Endothelial cell of umbilical vein (primary cell): ENCODE data around the gene STAT1. TPM values are rescaled to one million over a fixed set of nuclear protein-coding genes. Genes with fewer than 3 reads are reported as not detected.
A peak's percentile ranks its signal among the peaks of the same experiment; 100 is the strongest.

Source experiments
- BruUV-seq: library from RNA; stranded (reverse); fragments of 400-500 nt; replicated peaks from 2 replicates; lab custom pipeline; 2021; lab: Mats Ljungman, UMichigan
- CTCF ChIA-PET: fragments of 300-600, 350-600 bp; sonication (Branson Sonifier 250); formaldehyde crosslinking; loops from one replicate; lab custom pipeline; 2021; ENCODE audit warnings: antibody characterized with exemption, inconsistent platforms; lab: Charles Lee
- POLR2A ChIA-PET: fragments of 300-600, 350-600 bp; sonication (Branson Sonifier 250); formaldehyde crosslinking; loops from one replicate; lab custom pipeline; 2021; ENCODE audit warnings: antibody characterized with exemption, inconsistent platforms; lab: Charles Lee
- DNase-seq: peaks from one replicate; pipeline ENCODE4 v3.0.0-alpha.2; 2011; ENCODE audit warnings: low read depth, low spot score
- FAIRE-seq: peaks from 2 replicates; lab custom pipeline; 2011; peaks lifted over from hg19 to GRCh38; lab: Jason Lieb, UNC
- H2AFZ ChIP-seq: 2 replicates; pipeline ENCODE4 v1.6.0; 2012; ENCODE audit warnings: low read depth, low read length, control low read depth, inconsistent platforms
- H3K27ac ChIP-seq: 2 replicates; pipeline ENCODE4 v1.5.1; 2011; ENCODE audit warnings: low read depth, mild to moderate bottlenecking, control low read depth, low read length, moderate library complexity; ENCODE audit not compliant: insufficient read depth
- H3K27me3 ChIP-seq, 2 experiments: 2 replicates each; pipeline versions ENCODE4 v1.6.0 to v1.6.1; 2011; ENCODE audit warnings: low read length in 2 of 2, mixed read lengths in 1 of 2; ENCODE audit not compliant: control insufficient read depth in 2 of 2, insufficient read depth in 2 of 2
- H3K36me3 ChIP-seq, 2 experiments: 2 replicates in 1 of 2; 3 replicates in 1 of 2; pipeline ENCODE4 v1.5.1; 2011; ENCODE audit warnings: low read length in 2 of 2, mild to moderate bottlenecking in 1 of 2, moderate library complexity in 1 of 2; ENCODE audit not compliant: control insufficient read depth in 2 of 2, insufficient read depth in 2 of 2; ENCODE audit errors: extremely low read depth in 1 of 2
- H3K4me1 ChIP-seq: 3 replicates; pipeline ENCODE4 v1.5.1; 2011; ENCODE audit warnings: mild to moderate bottlenecking, low read length; ENCODE audit not compliant: control insufficient read depth, insufficient read depth; ENCODE audit errors: extremely low read depth
- H3K4me2 ChIP-seq: 2 replicates; pipeline ENCODE4 v1.6.1; 2011; ENCODE audit warnings: low read length, control low read depth, mixed read lengths; ENCODE audit not compliant: insufficient read depth
- H3K4me3 ChIP-seq, 3 experiments: fragments of 200-600 bp in 1 of 3; sonication (generic), shearing (Covaris generic) in 1 of 3; replicated peaks in 1 of 3; 2 replicates each; pipeline ENCODE4 v1.5.1; 2011 to 2016; ENCODE audit warnings: control low read depth in 3 of 3, low read length in 3 of 3, mild to moderate bottlenecking in 2 of 3, inconsistent platforms in 1 of 3, low read depth in 1 of 3, moderate library complexity in 1 of 3; ENCODE audit not compliant: insufficient read depth in 1 of 3
- H3K79me2 ChIP-seq: 2 replicates; pipeline ENCODE4 v1.6.0; 2012; ENCODE audit warnings: low read length, inconsistent platforms; ENCODE audit not compliant: control insufficient read depth, insufficient read depth
- H3K9ac ChIP-seq: replicated peaks from 2 replicates; pipeline ENCODE3; 2011; ENCODE audit warnings: low read length, control low read depth; ENCODE audit not compliant: insufficient read depth; ENCODE audit errors: extremely low read depth
- H3K9me1 ChIP-seq: replicated peaks from 3 replicates; pipeline ENCODE4 v1.6.0; 2011; ENCODE audit warnings: mild to moderate bottlenecking, low read length; ENCODE audit not compliant: control insufficient read depth, insufficient read depth; ENCODE audit errors: extremely low read depth
- H3K9me3 ChIP-seq: replicated peaks from 2 replicates; pipeline ENCODE4 v1.5.1; 2012; ENCODE audit warnings: low read length, inconsistent platforms; ENCODE audit not compliant: control insufficient read depth, insufficient read depth
- H4K20me1 ChIP-seq: replicated peaks from 2 replicates; pipeline ENCODE3; 2011; ENCODE audit warnings: mild to moderate bottlenecking, low read length; ENCODE audit not compliant: control insufficient read depth, insufficient read depth; ENCODE audit errors: extremely low read depth
- EZH2 ChIP-seq: IDR thresholded peaks from 2 replicates; pipeline ENCODE4 v1.6.1; 2012; ENCODE audit warnings: borderline replicate concordance, low read depth, mild to moderate bottlenecking, moderate library complexity, low read length, inconsistent platforms; ENCODE audit not compliant: severe bottlenecking
- FOS ChIP-seq: IDR thresholded peaks from 2 replicates; pipeline ENCODE4 v1.6.1; 2011; ENCODE audit warnings: mild to moderate bottlenecking, low read length, moderate library complexity, borderline replicate concordance; ENCODE audit not compliant: insufficient read depth
- GATA2 ChIP-seq: IDR thresholded peaks from 2 replicates; pipeline ENCODE4 v1.7.0; 2011; ENCODE audit warnings: low read depth, mild to moderate bottlenecking, moderate library complexity, mixed read lengths, low read length; ENCODE audit not compliant: insufficient read length, insufficient read depth
- JUN ChIP-seq: IDR thresholded peaks from 2 replicates; pipeline ENCODE4 v1.6.1; 2011; ENCODE audit warnings: borderline replicate concordance, low read depth; ENCODE audit not compliant: insufficient read length, insufficient read depth
- MYC ChIP-seq: IDR thresholded peaks from one replicate; pipeline ENCODE4 v1.6.1; 2011; ENCODE audit warnings: mild to moderate bottlenecking, low read depth, low read length
- POLR2A ChIP-seq: IDR thresholded peaks from 2 replicates; pipeline ENCODE4 v1.6.1; 2012; ENCODE audit warnings: low read depth, mild to moderate bottlenecking, control low read depth, low read length
- POLR2AphosphoS5 ChIP-seq: IDR thresholded peaks from 2 replicates; pipeline ENCODE4 v1.6.1; 2012; ENCODE audit warnings: low read depth, mild to moderate bottlenecking, control low read depth, low read length, moderate library complexity; ENCODE audit not compliant: insufficient read depth
- dilution Hi-C: fragments of 300-500 bp; cut with MboI; formaldehyde crosslinking; loops from one replicate; pipeline ENCODE4 v1.15.0; 2019; ENCODE audit warnings: low sequenced_read_pairs; ENCODE audit not compliant: extremely low pct_ligation_motif_present
- intact Hi-C: fragments of 100-400 bp; cut with micrococcal nuclease; formaldehyde crosslinking; loops from one replicate; pipeline ENCODE4 v1.10.0; 2022
- polyA plus RNA-seq, 4 experiments: library from polyadenylated mRNA; depleted of rRNA in 3 of 4; stranded (reverse) in 3 of 4; unstranded in 1 of 4; fragments of >200 nt; gene quantifications; 2 replicates each; pipeline versions ENCODE4 v1.2.1 to v1.2.3, GENCODE V29; 2011 to 2012; ENCODE audit warnings: missing spikeins in 1 of 4
- total RNA-seq: library from RNA; stranded (reverse); gene quantifications from 2 replicates; pipeline ENCODE4 v1.2.3, GENCODE V29; 2021
- TF ChIP-seq, protein P1 (sequence below): IDR thresholded peaks from 2 replicates; pipeline ENCODE4 v1.6.1; 2011; ENCODE audit not compliant: insufficient read depth, insufficient read length
- TF ChIP-seq, protein P2 (sequence below), 2 donors: IDR thresholded peaks; 1 replicate in 1 of 2; 2 replicates in 1 of 2; pipeline ENCODE4 v1.5.1; 2011; ENCODE audit warnings: low read length in 2 of 2, mild to moderate bottlenecking in 2 of 2, moderate library complexity in 2 of 2, control low read depth in 1 of 2, inconsistent platforms in 1 of 2, low read depth in 1 of 2; ENCODE audit not compliant: insufficient read depth in 1 of 2; ENCODE audit errors: extremely low read depth in 1 of 2

STAT1 gene
- total and polyA plus RNA-seq, 2 donors (not counting 3 experiments of a cell fraction or from before 2014, with no cell fraction given): 64.2 to 67.6 TPM

- BruUV-seq: no TSS peak
- H4K20me1 ChIP-seq: no peaks in the 10 kb centered on the region
- dilution Hi-C loops (no loop called here), intact Hi-C loops (no loop called here)
- H3K9ac ChIP-seq: no peak overlapping the region
- H3K4me2 ChIP-seq: peak overlapping the region; percentile 10
- peaks cover 56% of the 10 kb centered on the region for H3K4me1 ChIP-seq
- no peaks in the 10 kb centered on the region for H3K79me2 ChIP-seq
- TF ChIP-seq, protein P1, sequence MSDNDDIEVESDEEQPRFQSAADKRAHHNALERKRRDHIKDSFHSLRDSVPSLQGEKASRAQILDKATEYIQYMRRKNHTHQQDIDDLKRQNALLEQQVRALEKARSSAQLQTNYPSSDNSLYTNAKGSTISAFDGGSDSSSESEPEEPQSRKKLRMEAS: no peak
- TF ChIP-seq EZH2 (no peak), POLR2AphosphoS5 (no peak), GATA2 (no peak), MYC (no peak), JUN (no peak), FOS (no peak), POLR2A (no peak)
- TF ChIP-seq, protein P2, sequence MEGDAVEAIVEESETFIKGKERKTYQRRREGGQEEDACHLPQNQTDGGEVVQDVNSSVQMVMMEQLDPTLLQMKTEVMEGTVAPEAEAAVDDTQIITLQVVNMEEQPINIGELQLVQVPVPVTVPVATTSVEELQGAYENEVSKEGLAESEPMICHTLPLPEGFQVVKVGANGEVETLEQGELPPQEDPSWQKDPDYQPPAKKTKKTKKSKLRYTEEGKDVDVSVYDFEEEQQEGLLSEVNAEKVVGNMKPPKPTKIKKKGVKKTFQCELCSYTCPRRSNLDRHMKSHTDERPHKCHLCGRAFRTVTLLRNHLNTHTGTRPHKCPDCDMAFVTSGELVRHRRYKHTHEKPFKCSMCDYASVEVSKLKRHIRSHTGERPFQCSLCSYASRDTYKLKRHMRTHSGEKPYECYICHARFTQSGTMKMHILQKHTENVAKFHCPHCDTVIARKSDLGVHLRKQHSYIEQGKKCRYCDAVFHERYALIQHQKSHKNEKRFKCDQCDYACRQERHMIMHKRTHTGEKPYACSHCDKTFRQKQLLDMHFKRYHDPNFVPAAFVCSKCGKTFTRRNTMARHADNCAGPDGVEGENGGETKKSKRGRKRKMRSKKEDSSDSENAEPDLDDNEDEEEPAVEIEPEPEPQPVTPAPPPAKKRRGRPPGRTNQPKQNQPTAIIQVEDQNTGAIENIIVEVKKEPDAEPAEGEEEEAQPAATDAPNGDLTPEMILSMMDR (IDR thresholded peaks at IDR 0.05; ENCODE audit: extremely low read depth in 1 of 2, insufficient read depth in 1 of 2, low read depth in 1 of 2, low read length in 2 of 2): no peak
- no peaks in the 10 kb centered on the region for H3K9me3 ChIP-seq
- H3K27ac ChIP-seq: peak overlapping the region; percentile 97
- peaks cover 23 to 40% of the 10 kb centered on the region in 2 experiments for H3K36me3 ChIP-seq
- H3K9me1 ChIP-seq: no peaks in the 10 kb centered on the region
- no peaks in the 10 kb centered on the region for H3K27me3 ChIP-seq
- ChIA-PET POLR2A (no interaction called here), CTCF (interaction anchor here (1.2 kb wide), 1 partner anchor 15 kb away, joined by 4 read pairs; no protein-coding TSS in a partner anchor)
- H3K4me3 ChIP-seq: no peak overlapping the region
- peak; percentile 53 for DNase-seq
- peak; percentile 55 for FAIRE-seq
- no peak overlapping the region for H2AFZ ChIP-seq
Observed at GRCh38 chr2:190972213-190972612, 41.8 kb downstream of the STAT1 start.
